RWPE2 (cell line): ENCODE data around the gene PKN1.

Source experiments
- ATAC-seq: fragments of 200-7000 bp; cut with Tn5 transposase; 3 replicates; pipeline ENCODE4 v1.9.1; 2021; ENCODE audit warnings: low read depth
- DNase-seq: peaks from one replicate; pipeline ENCODE4 v3.0.0-alpha.2; 2020; ENCODE audit warnings: low spot score
- H3K27ac ChIP-seq: fragments of 450-650 bp; 2 replicates; pipeline ENCODE4 v1.5.1; 2017; ENCODE audit warnings: mild to moderate bottlenecking; ENCODE audit not compliant: poor library complexity, severe bottlenecking
- H3K27me3 ChIP-seq: fragments of 250-450 bp; sonication (Bioruptor Pico); 2 replicates; pipeline ENCODE4 v1.5.1; 2021; ENCODE audit warnings: mild to moderate bottlenecking, moderate library complexity; ENCODE audit not compliant: insufficient read depth, poor library complexity, severe bottlenecking
- H3K36me3 ChIP-seq: fragments of 250-450 bp; sonication (Bioruptor Pico); 2 replicates; pipeline ENCODE4 v1.5.1; 2020; ENCODE audit warnings: low read depth, mild to moderate bottlenecking, moderate library complexity
- H3K4me1 ChIP-seq: fragments of 250-450 bp; sonication (Bioruptor Pico); 2 replicates; pipeline ENCODE4 v1.5.1; 2021; ENCODE audit warnings: mild to moderate bottlenecking, moderate library complexity; ENCODE audit not compliant: insufficient read depth, poor library complexity, severe bottlenecking
- H3K4me3 ChIP-seq: fragments of 250-450 bp; sonication (Bioruptor Pico); 2 replicates; pipeline ENCODE4 v1.5.1; 2021; ENCODE audit warnings: mild to moderate bottlenecking, moderate library complexity; ENCODE audit not compliant: severe bottlenecking
- H3K9me3 ChIP-seq: fragments of 250-450 bp; sonication (Bioruptor Pico); 2 replicates; pipeline ENCODE4 v1.5.1; 2021; ENCODE audit warnings: mild to moderate bottlenecking, moderate library complexity; ENCODE audit not compliant: severe bottlenecking
- CTCF ChIP-seq: fragments of 450-650 bp; IDR thresholded peaks from one replicate; pipeline ENCODE4 v1.5.1; 2017; ENCODE audit warnings: mild to moderate bottlenecking, moderate library complexity; ENCODE audit not compliant: poor library complexity, severe bottlenecking

Gene PKN1

GRCh38 chr19:14494910-14495671 lies 62.0 kb downstream of the PKN1 start:
- Histone ChIP-seq H3K4me1 (peaks cover 20% of the 10 kb centered on the region), H3K27me3 (no peaks in the 10 kb centered on the region), H3K4me3 (peak overlapping the region; percentile 55), H3K9me3 (no peaks in the 10 kb centered on the region), H3K27ac (peak overlapping the region; percentile 80), H3K36me3 (peaks cover 44% of the 10 kb centered on the region)
- ATAC-seq (peak; percentile 20; the same call in 2 of the 3 replicates), DNase-seq (no peak)
- TF ChIP-seq CTCF, result no peak

GRCh38 chr19:14495672-14496028 lies 62.5 kb downstream of the PKN1 start:
- H3K27me3 ChIP-seq, result no peaks in the 10 kb centered on the region
- H3K9me3 ChIP-seq, result no peaks in the 10 kb centered on the region
- H3K27ac ChIP-seq, result peak overlapping the region; percentile 80
- H3K4me3 ChIP-seq, result peak overlapping the region; percentile 55
- DNase-seq, result no peak
- TF ChIP-seq CTCF, result no peak
- no peak for ATAC-seq
- H3K4me1 ChIP-seq, result peaks cover 20% of the 10 kb centered on the region
- peaks cover 38% of the 10 kb centered on the region for H3K36me3 ChIP-seq

GRCh38 chr19:14496029-14496833 lies 63.1 kb downstream of the PKN1 start, which contains the start of gene GIPC1:
TSS of gene GIPC1 (minus strand) at chr19:14496127. CDS start at chr19:14482976, 13,151 bp downstream.
- Histone ChIP-seq H3K27me3 (no peaks in the 10 kb centered on the region), H3K4me3 (peak within 1 kb of the TSS; percentile 55), H3K9me3 (no peaks in the 10 kb centered on the region), H3K36me3 (peaks cover 32% of the 10 kb centered on the region), H3K4me1 (peaks cover 20% of the 10 kb centered on the region), H3K27ac (peak within 1 kb of the TSS; percentile 80)
- TF ChIP-seq CTCF, result no peak
- DNase-seq (peak; percentile 98), ATAC-seq (peak; percentile 91)

- ATAC-seq, result no peak
- TF ChIP-seq CTCF, result no peak
Observed at GRCh38 chr19:14496834-14497227, 63.7 kb downstream of the PKN1 start.

More at GRCh38 chr19:14496834-14497227, 63.7 kb downstream of the PKN1 start:
- H3K4me3 ChIP-seq, result no peak overlapping the region
- H3K9me3 ChIP-seq, result no peaks in the 10 kb centered on the region
- H3K27ac ChIP-seq, result peak overlapping the region; percentile 80
- H3K4me1 ChIP-seq, result peaks cover 20% of the 10 kb centered on the region
- no peaks in the 10 kb centered on the region for H3K27me3 ChIP-seq
- H3K36me3 ChIP-seq, result peaks cover 26% of the 10 kb centered on the region
- DNase-seq, result no peak
